Measurements from ENCODE around the gene NDUFV3. TPM values are rescaled to one million over a fixed set of nuclear protein-coding genes. Genes with fewer than 3 reads are reported as not detected.
A peak's percentile ranks its signal among the peaks of the same experiment; 100 is the strongest.
"Not testable (repeated sequence)": the region's sequence is repeated elsewhere in the genome, so short reads cannot be mapped to it uniquely, and the experiment has no call there.

Gene NDUFV3
- total and polyA plus RNA-seq, 2 of the 8 experiments (the other 6 are each of a cell fraction or from before 2014, with no cell fraction given), result 17.0 to 44.4 TPM

- H2BK5ac ChIP-seq (ENCODE audit: low read depth, low read length), result peak overlapping the region; percentile 98
- H2BK15ac ChIP-seq (ENCODE audit: low read length); H3K23me2 ChIP-seq (ENCODE audit: low read depth, low read length); FAIRE-seq; H3K14ac ChIP-seq (ENCODE audit: insufficient read length); H3K9me3 ChIP-seq (ENCODE audit: insufficient read depth in 2 of 2, low read depth in 1 of 2, low read length in 1 of 2); H3K4me2 ChIP-seq (ENCODE audit: insufficient read depth in 1 of 2, low read depth in 2 of 2, low read length in 2 of 2); H4K20me1 ChIP-seq (replicated peaks in 1 of 2; ENCODE audit: control insufficient read depth in 1 of 2, insufficient read depth in 2 of 2, low read length in 2 of 2); H3K9ac ChIP-seq (replicated peaks in 1 of 4; ENCODE audit: extremely low read depth in 1 of 4, low read depth in 3 of 4, low read length in 3 of 4); H3K4me3 ChIP-seq (ENCODE audit: extremely low read depth in 1 of 4, insufficient read depth in 2 of 4, low read depth in 3 of 4, low read length in 4 of 4); H3K36me3 ChIP-seq (ENCODE audit: control insufficient read depth in 2 of 4, insufficient read depth in 4 of 4, low read length in 3 of 4); H3K27me3 ChIP-seq (replicated peaks in 1 of 4; ENCODE audit: control insufficient read depth in 3 of 4, extremely low read depth in 1 of 4, insufficient read depth in 3 of 4, low read length in 3 of 4); DNase-seq (ENCODE audit: low read depth in 1 of 2, low spot score in 2 of 2); H3K79me1 ChIP-seq (ENCODE audit: low read depth, low read length); H3K79me2 ChIP-seq (ENCODE audit: control insufficient read depth in 1 of 2, insufficient read depth in 2 of 2, low read length in 2 of 2); H2AFZ ChIP-seq (ENCODE audit: low read length); H4K8ac ChIP-seq (ENCODE audit: extremely low read depth, insufficient read depth, low read length): not testable (repeated sequence)
- peak overlapping the region; percentile 51; the same call in 1 of the 2 replicates for H2BK20ac ChIP-seq (ENCODE audit: low read length)
- ChIA-PET CTCF (ENCODE audit: partially characterized antibody) (interaction anchor here (1.4 to 3.1 kb wide), 3 partner anchors 9 to 37 kb away, joined by 5 to 10 read pairs (median 6); no protein-coding TSS in a partner anchor), POLR2A (ENCODE audit: partially characterized antibody) (interaction anchor here (0.6 to 3.0 kb wide), 13 partner anchors 9 to 74 kb away, joined by 3 to 10 read pairs (median 4); partner anchors contain the start of gene PKNOX1)
- H3K56ac ChIP-seq (replicated peaks; ENCODE audit: insufficient read length, low read depth, low read length), result peak overlapping the region; percentile 32
- H3K27ac ChIP-seq (ENCODE audit: low read depth, low read length), result peak overlapping the region; percentile 32
- peak overlapping the region; percentile 95; the same call in 1 of the 2 replicates for H2BK12ac ChIP-seq (ENCODE audit: low read depth, low read length)
- peak overlapping the region; percentile 57 for H4K5ac ChIP-seq (ENCODE audit: insufficient read length, low read depth, low read length)
- peak overlapping the region; percentile 74 for H3K4ac ChIP-seq (replicated peaks; ENCODE audit: insufficient read length, low read depth, low read length)
- H4K91ac ChIP-seq (replicated peaks; ENCODE audit: insufficient read length, low read length), result peak overlapping the region; percentile 100
- 92% methylated on average over 19 of the region's 23 CpGs; no CpG with 5 or more reads in 1 of the 2 experiments for WGBS, 2 experiments (ENCODE audit: extremely low coverage in 1 of 2, insufficient coverage in 1 of 2, insufficient read length in 1 of 2, insufficient replicate concordance in 2 of 2, low coverage in 1 of 2, low lambda C conversion rate in 2 of 2, missing lambda C conversion rate in 1 of 2)
- peak overlapping the region; percentile 18 for H3K23ac ChIP-seq (ENCODE audit: insufficient read length)
- H2AK5ac ChIP-seq (ENCODE audit: low read depth, low read length), result peak overlapping the region; percentile 95
- peak overlapping the region; percentile 94 for H2BK120ac ChIP-seq (replicated peaks; ENCODE audit: low read depth, low read length)
- peak overlapping the region; percentile 94 for H3K18ac ChIP-seq (ENCODE audit: extremely low read depth, low read length)
- peaks cover 11 to 18% (median 14%) of the 10 kb centered on the region in 4 experiments for H3K4me1 ChIP-seq (replicated peaks in 1 of 4; ENCODE audit: control insufficient read depth in 3 of 4, insufficient read depth in 4 of 4, low read length in 3 of 4)
Measured at GRCh38 chr21:42927474-42928200, 34.5 kb downstream of the NDUFV3 start.

Data from H1 (cell line).